Measurements from ENCODE around the gene CRYBA2. TPM values are rescaled to one million over a fixed set of nuclear protein-coding genes. Genes with fewer than 3 reads are reported as not detected.

The CRYBA2 gene
- total RNA-seq, 1 experiment from 2014 or later: 0.59 TPM

DNA sequence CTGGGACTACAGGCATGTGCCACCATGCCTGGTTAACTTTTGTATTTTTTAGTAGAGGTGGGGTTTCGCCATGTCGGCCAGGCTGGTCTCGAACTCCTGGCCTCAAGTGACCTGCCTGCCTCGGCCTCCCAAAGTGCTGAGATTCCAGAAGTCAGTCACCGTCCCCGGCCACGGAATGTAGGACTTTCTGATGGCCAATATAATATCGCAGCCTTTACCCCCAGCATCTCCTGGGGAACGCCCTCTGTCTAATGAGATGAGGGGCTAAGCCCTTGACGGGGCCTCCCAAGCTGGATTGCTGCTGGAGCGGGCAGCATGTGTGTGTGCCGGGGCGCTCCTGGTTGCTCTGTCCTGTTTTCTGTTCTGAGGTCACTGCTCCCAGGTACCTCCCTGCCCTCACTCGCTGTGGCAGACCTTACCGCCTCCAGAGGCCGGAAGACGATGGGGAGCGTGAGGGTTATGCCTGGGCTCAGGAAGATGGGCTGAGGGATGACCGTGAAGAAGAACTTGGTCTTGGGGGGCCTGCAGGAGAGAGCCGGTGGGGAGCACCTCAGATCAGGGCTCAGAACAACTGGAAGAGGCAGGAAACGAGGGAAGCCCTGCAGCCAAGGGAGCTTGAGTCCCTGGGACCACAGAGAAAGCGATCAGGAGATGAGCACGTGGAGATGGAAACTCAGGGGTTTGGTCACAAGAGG, 39.0 kb upstream of the CRYBA2 start:
- Mint-ChIP-seq H3K4me1 (ENCODE audit: low read depth, unreplicated experiment) (peaks cover 4% of the 10 kb centered on the region), H3K27me3 (ENCODE audit: insufficient read depth, unreplicated experiment) (peaks cover 11% of the 10 kb centered on the region), H3K4me3 (ENCODE audit: unreplicated experiment) (no peak overlapping the region), H3K36me3 (ENCODE audit: insufficient read depth, unreplicated experiment) (no peaks in the 10 kb centered on the region), H3K27ac (ENCODE audit: unreplicated experiment) (no peak overlapping the region), H3K9me3 (ENCODE audit: unreplicated experiment) (no peaks in the 10 kb centered on the region)
- no peaks in the 10 kb centered on the region for H3K36me3 ChIP-seq (ENCODE audit: control insufficient read depth, insufficient read depth, low read length)
- CTCF ChIA-PET: interaction anchor here (0.6 kb wide), 1 partner anchor 24 kb away, joined by 3 read pairs; no protein-coding TSS in a partner anchor
- no peaks in the 10 kb centered on the region for H3K9me3 ChIP-seq
- DNase-seq: no peak
- TF ChIP-seq, protein P1, sequence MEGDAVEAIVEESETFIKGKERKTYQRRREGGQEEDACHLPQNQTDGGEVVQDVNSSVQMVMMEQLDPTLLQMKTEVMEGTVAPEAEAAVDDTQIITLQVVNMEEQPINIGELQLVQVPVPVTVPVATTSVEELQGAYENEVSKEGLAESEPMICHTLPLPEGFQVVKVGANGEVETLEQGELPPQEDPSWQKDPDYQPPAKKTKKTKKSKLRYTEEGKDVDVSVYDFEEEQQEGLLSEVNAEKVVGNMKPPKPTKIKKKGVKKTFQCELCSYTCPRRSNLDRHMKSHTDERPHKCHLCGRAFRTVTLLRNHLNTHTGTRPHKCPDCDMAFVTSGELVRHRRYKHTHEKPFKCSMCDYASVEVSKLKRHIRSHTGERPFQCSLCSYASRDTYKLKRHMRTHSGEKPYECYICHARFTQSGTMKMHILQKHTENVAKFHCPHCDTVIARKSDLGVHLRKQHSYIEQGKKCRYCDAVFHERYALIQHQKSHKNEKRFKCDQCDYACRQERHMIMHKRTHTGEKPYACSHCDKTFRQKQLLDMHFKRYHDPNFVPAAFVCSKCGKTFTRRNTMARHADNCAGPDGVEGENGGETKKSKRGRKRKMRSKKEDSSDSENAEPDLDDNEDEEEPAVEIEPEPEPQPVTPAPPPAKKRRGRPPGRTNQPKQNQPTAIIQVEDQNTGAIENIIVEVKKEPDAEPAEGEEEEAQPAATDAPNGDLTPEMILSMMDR (IDR thresholded peaks at IDR 0.05; ENCODE audit: insufficient read depth in 1 of 2, low read depth in 1 of 2, low read length in 1 of 2, severe bottlenecking in 1 of 2, unreplicated experiment in 1 of 2): no peak
- POLR2A ChIA-PET: no interaction called here
- intact Hi-C loops (cut with micrococcal nuclease; ENCODE audit: unreplicated experiment): no loop called here
- no peaks in the 10 kb centered on the region for H3K4me1 ChIP-seq
- H3K27me3 ChIP-seq (replicated peaks; ENCODE audit: control insufficient read depth, insufficient read depth, low read length): no peaks in the 10 kb centered on the region
- no peak overlapping the region for H3K4me3 ChIP-seq (ENCODE audit: low read depth, low read length)
- BruUV-seq (replicated peaks): no TSS peak

GRCh38 chr2:219031005-219031738, 38.0 kb upstream of the CRYBA2 start:
- no peak overlapping the region for H3K27ac Mint-ChIP-seq (ENCODE audit: unreplicated experiment)
- intact Hi-C loops (cut with micrococcal nuclease; ENCODE audit: unreplicated experiment): no loop called here
- peaks cover 11% of the 10 kb centered on the region for H3K27me3 Mint-ChIP-seq (ENCODE audit: insufficient read depth, unreplicated experiment)
- H3K36me3 Mint-ChIP-seq (ENCODE audit: insufficient read depth, unreplicated experiment): no peaks in the 10 kb centered on the region
- BruUV-seq (replicated peaks): no TSS peak
- Histone ChIP-seq H3K4me1 (no peaks in the 10 kb centered on the region), H3K27me3 (replicated peaks; ENCODE audit: control insufficient read depth, insufficient read depth, low read length) (no peaks in the 10 kb centered on the region), H3K9me3 (no peaks in the 10 kb centered on the region), H3K4me3 (ENCODE audit: low read depth, low read length) (no peak overlapping the region), H3K36me3 (ENCODE audit: control insufficient read depth, insufficient read depth, low read length) (no peaks in the 10 kb centered on the region)
- POLR2A ChIA-PET: no interaction called here
- TF ChIP-seq, protein P1 (IDR thresholded peaks at IDR 0.05; ENCODE audit: insufficient read depth in 1 of 2, low read depth in 1 of 2, low read length in 1 of 2, severe bottlenecking in 1 of 2, unreplicated experiment in 1 of 2): no peak
- CTCF ChIA-PET: interaction anchor here (2.0 to 2.2 kb wide), 2 partner anchors 28 to 30 kb away, joined by 25 to 39 read pairs; partner anchors contain the start of gene IHH
- no peak overlapping the region for H3K4me3 Mint-ChIP-seq (ENCODE audit: unreplicated experiment)
- H3K4me1 Mint-ChIP-seq (ENCODE audit: low read depth, unreplicated experiment): peaks cover 4% of the 10 kb centered on the region
- DNase-seq: no peak
- H3K9me3 Mint-ChIP-seq (ENCODE audit: unreplicated experiment): no peaks in the 10 kb centered on the region

DNA sequence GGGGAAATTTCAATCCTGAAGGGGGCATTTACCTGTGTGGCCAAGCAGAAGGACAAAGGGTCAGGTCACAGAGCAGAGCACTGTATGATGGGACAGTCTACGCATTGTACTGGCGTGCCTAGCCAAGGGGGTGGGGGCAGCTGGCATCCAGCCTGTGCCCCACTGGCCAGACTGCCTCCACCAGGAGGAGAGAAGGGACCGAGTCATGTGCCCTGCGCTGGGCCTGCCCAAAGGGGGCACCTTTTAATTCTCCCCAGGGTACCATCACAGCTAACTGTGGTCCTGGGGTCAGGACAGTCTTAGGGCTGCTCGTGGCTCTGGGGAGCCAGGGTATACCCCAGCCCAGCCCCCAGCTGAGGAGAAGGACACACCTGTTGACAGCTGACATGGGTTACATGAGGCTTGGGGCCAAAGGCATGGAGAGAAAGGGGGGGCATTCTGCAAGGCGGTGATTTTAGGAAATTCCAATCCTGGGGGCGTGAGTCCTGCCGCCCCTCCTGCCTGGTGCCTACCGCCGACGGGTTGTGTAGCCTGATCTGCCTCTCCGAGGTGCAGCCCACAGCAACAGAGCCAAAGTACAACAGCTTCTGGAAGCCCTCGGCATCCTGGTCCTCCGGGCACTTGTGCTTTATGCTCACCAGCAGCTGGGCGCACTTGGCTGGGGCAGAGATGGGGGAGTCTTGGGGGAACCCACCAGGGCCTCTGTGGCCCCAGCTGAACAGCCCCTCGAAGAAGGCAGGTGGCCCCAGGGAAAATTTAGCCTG, 37.1 kb upstream of the CRYBA2 start:
- H3K27me3 ChIP-seq (replicated peaks; ENCODE audit: control insufficient read depth, insufficient read depth, low read length): no peaks in the 10 kb centered on the region
- Mint-ChIP-seq H3K4me1 (ENCODE audit: low read depth, unreplicated experiment) (peaks cover 5% of the 10 kb centered on the region), H3K27me3 (ENCODE audit: insufficient read depth, unreplicated experiment) (peaks cover 11% of the 10 kb centered on the region), H3K27ac (ENCODE audit: unreplicated experiment) (no peak overlapping the region), H3K36me3 (ENCODE audit: insufficient read depth, unreplicated experiment) (no peaks in the 10 kb centered on the region), H3K4me3 (ENCODE audit: unreplicated experiment) (no peak overlapping the region), H3K9me3 (ENCODE audit: unreplicated experiment) (no peaks in the 10 kb centered on the region)
- TF ChIP-seq, protein P1 (IDR thresholded peaks at IDR 0.05; ENCODE audit: insufficient read depth in 1 of 2, low read depth in 1 of 2, low read length in 1 of 2, severe bottlenecking in 1 of 2, unreplicated experiment in 1 of 2): no peak
- H3K4me3 ChIP-seq (ENCODE audit: low read depth, low read length): no peak overlapping the region
- H3K9me3 ChIP-seq: no peaks in the 10 kb centered on the region
- POLR2A ChIA-PET: no interaction called here
- no peaks in the 10 kb centered on the region for H3K36me3 ChIP-seq (ENCODE audit: control insufficient read depth, insufficient read depth, low read length)
- intact Hi-C loops (cut with micrococcal nuclease; ENCODE audit: unreplicated experiment): no loop called here
- no TSS peak for BruUV-seq (replicated peaks)
- DNase-seq: no peak
- CTCF ChIA-PET: interaction anchor here (0.5 to 2.3 kb wide), 50 partner anchors 9 to 1459 kb away, joined by 3 to 60 read pairs (median 5); partner anchors contain the start of genes ANKZF1, ATG9A, CDK5R2 and DNPEP
- no peaks in the 10 kb centered on the region for H3K4me1 ChIP-seq
